Epidermal melanocyte (primary cell): ENCODE data around the gene SLC12A3.

Experiments
- DNase-seq: peaks from one replicate; pipeline ENCODE4 v3.0.0; 2011; ENCODE audit warnings: low spot score; ENCODE audit not compliant: insufficient read length

The SLC12A3 gene

DNA sequence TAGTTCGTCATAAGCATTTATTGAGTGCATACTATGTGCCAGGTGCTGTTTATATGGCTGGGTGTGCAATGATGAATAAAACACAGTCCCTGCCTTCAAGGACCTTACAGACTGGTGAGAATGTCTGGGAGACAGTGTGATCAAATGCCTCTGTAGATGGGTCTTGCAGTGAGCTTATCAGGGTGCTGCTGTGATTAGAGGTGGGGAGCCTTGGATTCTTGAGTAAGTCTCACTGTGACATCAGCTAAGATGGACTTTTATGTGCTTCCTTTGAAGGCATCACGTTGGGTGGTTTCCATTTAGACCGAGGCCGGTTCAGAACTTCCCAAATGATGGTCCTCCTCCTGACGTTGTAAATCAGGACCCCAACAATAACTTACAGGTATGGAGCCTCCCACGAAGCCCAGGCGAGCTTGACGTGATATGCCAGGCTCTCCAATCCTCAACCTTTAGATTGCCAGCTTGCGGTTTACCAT lies 76.9 kb downstream of the SLC12A3 start:
- no peak for DNase-seq

DNA sequence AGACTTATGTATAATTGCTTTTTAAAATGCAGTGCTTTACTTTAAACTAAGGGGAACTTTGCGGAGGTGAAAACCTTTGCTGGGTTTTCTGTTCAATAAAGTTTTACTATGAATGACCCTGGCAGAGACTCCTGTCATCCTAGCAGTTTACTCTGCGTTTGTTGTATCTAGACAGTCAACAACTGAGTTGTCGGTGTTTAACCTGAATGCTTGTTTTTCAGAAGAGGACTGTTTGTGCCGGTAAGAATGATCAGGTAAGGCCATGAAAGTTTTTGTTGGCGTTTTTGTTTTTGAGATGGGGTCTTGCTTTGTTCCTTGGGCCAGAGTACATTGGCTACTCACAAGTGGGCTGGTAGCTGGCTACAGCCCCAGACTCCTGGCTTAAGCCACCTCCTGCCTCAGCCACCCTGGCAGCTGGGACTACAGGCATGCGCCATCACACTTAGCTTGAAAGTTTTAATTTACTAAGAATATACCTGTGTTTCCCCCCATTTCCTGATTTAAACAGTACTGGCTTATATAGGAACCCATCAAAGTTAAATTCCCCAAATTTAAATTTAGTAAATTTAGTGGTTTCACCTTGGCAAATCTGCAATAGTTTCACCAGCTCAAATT lies 78.9 kb downstream of the SLC12A3 start:
- no peak for DNase-seq

- no peak for DNase-seq
Measured at GRCh38 chr16:56944954-56945839, 80.2 kb downstream of the SLC12A3 start.

- no peak for DNase-seq
Measured at GRCh38 chr16:56945847-56946527, 81.0 kb downstream of the SLC12A3 start.

GRCh38 chr16:56946767-56947603 lies 82.0 kb downstream of the SLC12A3 start:
- no peak for DNase-seq

- no peak for DNase-seq
Measured at GRCh38 chr16:56947604-56947995, 82.6 kb downstream of the SLC12A3 start.

- no peak for DNase-seq
Measured at GRCh38 chr16:56948234-56948633, 83.2 kb downstream of the SLC12A3 start.

GRCh38 chr16:56950051-56950450 lies 85.0 kb downstream of the SLC12A3 start:
- DNase-seq: no peak

GRCh38 chr16:56950455-56950854 lies 85.4 kb downstream of the SLC12A3 start:
- no peak for DNase-seq

DNA sequence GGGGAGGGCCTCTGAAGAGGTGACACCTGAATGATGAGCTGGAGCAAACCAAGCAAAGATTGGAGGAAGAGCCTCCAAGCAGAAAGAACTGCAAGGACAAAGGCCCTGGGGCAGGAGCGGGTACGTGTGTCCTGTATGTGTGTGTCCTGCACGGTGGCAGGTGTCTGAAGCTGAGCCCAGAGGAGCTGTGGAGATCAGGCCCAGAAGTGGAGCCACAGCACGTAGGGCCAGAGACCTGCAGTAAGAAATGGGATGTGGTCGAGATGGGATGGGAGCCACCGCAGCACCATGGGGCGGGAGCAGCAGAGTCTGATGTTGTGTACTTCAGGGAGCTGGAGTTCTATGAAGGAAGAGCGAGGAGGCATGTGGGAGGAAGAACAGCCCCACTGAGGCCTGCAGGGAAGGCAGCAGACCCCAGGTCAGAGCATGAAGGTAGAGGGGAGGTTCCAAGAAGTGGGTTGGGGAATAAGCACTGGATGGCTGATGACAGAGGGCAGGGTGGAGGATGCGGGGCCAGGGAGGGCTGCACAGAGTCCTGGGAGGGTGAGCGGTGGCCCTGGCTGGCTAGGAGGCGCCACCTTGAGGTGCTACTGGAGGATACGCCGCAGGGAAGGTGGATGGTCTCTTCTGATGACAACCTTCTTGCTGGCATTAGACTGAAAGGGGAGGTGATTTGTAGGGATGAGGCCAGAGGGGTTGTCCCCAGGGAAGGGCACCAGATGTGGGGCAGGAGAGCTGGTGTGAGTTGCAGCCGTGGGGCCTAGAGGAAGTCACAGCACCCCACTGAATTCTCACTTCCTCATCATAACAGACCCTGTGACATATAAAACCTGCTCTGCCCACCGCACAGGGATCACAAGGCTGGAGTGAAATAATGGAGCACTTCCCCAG lies 86.1 kb downstream of the SLC12A3 start:
- DNase-seq: no peak

GRCh38 chr16:56953006-56953405 lies 88.0 kb downstream of the SLC12A3 start:
- DNase-seq: no peak

DNA sequence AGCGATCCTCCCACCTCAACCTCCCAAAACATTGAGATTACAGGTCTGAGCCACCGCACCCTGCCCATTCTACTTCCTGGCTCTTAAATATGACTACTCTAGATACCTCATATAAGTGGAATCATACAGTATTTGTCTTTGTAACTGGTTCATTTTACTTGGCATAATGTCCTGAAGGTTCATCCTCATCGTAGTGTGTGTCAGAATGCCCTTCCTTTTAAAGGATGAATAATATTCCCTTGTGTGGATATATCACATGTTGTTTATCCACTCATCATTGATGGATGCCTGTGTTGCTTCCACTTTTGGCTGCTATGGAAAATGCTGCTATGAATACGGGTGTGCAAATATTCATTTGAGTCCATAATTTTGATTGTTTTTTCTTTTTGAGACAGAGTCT lies 91.1 kb downstream of the SLC12A3 start:
- DNase-seq: no peak

DNA sequence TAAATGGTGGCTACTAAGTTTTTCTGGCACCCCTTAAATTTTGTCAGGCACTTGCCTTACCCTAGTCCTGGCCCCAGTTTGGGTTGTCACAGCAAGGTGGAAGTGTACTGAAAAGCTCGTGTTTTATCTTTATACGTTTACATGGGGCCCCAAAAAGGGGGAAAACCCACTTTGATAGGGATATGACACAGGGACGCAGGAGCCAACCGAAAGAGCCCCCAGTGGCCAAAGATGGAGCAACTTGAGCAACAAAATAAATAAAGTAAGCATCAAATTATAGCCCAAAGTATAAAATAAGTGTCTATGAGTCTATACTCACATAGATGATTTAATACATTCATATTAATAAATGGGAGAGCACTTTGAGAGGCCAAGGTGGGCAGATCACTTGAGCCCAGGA lies 91.7 kb downstream of the SLC12A3 start:
- no peak for DNase-seq

- DNase-seq: no peak
Measured at GRCh38 chr16:56960681-56961281, 95.8 kb downstream of the SLC12A3 start.

GRCh38 chr16:56961386-56961785 lies 96.4 kb downstream of the SLC12A3 start:
- no peak for DNase-seq

GRCh38 chr16:56961851-56962281 lies 96.9 kb downstream of the SLC12A3 start, which contains the start of gene CETP:
Gene CETP, plus strand, starts transcription at chr16:56961950. Its CDS starts 30 bp downstream, at chr16:56961980.
- no peak for DNase-seq

GRCh38 chr16:56964243-56965148 lies 99.5 kb downstream of the SLC12A3 start:
- peak; percentile 53 for DNase-seq
